Measurements from ENCODE around the gene TCF4. TPM values are rescaled to one million over a fixed set of nuclear protein-coding genes. Genes with fewer than 3 reads are reported as not detected.
A peak's percentile ranks its signal among the peaks of the same experiment; 100 is the strongest.

TCF4 gene
- polyA plus RNA-seq, 1 donor (not counting 4 experiments of a cell fraction or from before 2014, with no cell fraction given): 9.7 TPM

DNA sequence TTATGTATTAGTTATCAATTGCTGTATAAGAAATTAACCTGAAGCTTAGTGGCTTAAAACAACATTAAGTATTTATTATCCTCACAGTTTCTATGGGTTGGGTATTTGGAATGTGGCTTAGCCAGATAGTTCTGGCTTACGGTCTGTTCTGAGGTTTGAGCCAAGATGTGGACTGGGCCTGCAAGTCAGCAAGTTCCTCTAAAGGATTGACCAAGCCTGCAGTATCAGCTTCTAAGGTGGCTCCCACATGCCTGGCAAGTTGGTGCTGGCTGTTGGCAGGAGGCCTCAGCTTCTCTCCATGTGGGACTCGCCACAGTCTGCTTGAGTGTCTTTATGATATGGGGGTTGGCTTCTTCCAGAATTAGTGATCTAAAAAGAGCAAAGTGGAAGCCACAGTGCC, 45.0 kb upstream of the TCF4 start:
- H3K36me3 ChIP-seq (ENCODE audit: control insufficient read depth in 2 of 2, extremely low read depth in 1 of 2, insufficient read depth in 2 of 2, low read length in 2 of 2): no peaks in the 10 kb centered on the region
- peak overlapping the region; percentile 0 for H3K4me2 ChIP-seq (ENCODE audit: control insufficient read depth, extremely low read depth, insufficient read depth, low read depth, low read length)
- dilution Hi-C loops (cut with MboI; ENCODE audit: extremely low pct_ligation_motif_present, low sequenced_read_pairs): no loop called here
- no peak overlapping the region for H3K4me3 ChIP-seq (ENCODE audit: control insufficient read depth in 2 of 3, extremely low read depth in 1 of 3, insufficient read depth in 2 of 3, low read depth in 1 of 3, low read length in 3 of 3)
- no peaks in the 10 kb centered on the region for H4K20me1 ChIP-seq (ENCODE audit: control insufficient read depth, extremely low read depth, insufficient read depth, low read length)
- H2AFZ ChIP-seq (ENCODE audit: control insufficient read depth, low read length): peak overlapping the region; percentile 62
- TF ChIP-seq EZH2 (IDR thresholded peaks at IDR 0.05; ENCODE audit: low read length): no peak
- TF ChIP-seq, protein P1, sequence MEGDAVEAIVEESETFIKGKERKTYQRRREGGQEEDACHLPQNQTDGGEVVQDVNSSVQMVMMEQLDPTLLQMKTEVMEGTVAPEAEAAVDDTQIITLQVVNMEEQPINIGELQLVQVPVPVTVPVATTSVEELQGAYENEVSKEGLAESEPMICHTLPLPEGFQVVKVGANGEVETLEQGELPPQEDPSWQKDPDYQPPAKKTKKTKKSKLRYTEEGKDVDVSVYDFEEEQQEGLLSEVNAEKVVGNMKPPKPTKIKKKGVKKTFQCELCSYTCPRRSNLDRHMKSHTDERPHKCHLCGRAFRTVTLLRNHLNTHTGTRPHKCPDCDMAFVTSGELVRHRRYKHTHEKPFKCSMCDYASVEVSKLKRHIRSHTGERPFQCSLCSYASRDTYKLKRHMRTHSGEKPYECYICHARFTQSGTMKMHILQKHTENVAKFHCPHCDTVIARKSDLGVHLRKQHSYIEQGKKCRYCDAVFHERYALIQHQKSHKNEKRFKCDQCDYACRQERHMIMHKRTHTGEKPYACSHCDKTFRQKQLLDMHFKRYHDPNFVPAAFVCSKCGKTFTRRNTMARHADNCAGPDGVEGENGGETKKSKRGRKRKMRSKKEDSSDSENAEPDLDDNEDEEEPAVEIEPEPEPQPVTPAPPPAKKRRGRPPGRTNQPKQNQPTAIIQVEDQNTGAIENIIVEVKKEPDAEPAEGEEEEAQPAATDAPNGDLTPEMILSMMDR (optimal IDR thresholded peaks at IDR 0.05 in 1 of 3, IDR thresholded peaks at IDR 0.05 in 1 of 3, conservative IDR thresholded peaks at IDR 0.05 in 1 of 3; ENCODE audit: extremely low read depth in 1 of 3, insufficient read depth in 2 of 3, low read length in 3 of 3): no peak
- H3K9me1 ChIP-seq (ENCODE audit: control insufficient read depth, extremely low read depth, insufficient read depth, low read length): no peaks in the 10 kb centered on the region
- DNase-seq (ENCODE audit: low read depth, low spot score) (no peak), FAIRE-seq (peak; percentile 88)
- H3K79me2 ChIP-seq (ENCODE audit: control insufficient read depth, insufficient read depth, low read length): no peaks in the 10 kb centered on the region
- H3K9me3 ChIP-seq (ENCODE audit: control insufficient read depth, low read depth, low read length): no peaks in the 10 kb centered on the region
- H3K27me3 ChIP-seq (ENCODE audit: control insufficient read depth, extremely low read depth, insufficient read depth, low read length): no peaks in the 10 kb centered on the region
- peaks cover 31% of the 10 kb centered on the region for H3K4me1 ChIP-seq (ENCODE audit: control insufficient read depth, extremely low read depth, insufficient read depth, low read length)
- H3K9ac ChIP-seq (ENCODE audit: control insufficient read depth, extremely low read depth, insufficient read depth, low read length): no peak overlapping the region
- H3K27ac ChIP-seq (ENCODE audit: control insufficient read depth, insufficient read depth, low read length): no peak overlapping the region

DNA sequence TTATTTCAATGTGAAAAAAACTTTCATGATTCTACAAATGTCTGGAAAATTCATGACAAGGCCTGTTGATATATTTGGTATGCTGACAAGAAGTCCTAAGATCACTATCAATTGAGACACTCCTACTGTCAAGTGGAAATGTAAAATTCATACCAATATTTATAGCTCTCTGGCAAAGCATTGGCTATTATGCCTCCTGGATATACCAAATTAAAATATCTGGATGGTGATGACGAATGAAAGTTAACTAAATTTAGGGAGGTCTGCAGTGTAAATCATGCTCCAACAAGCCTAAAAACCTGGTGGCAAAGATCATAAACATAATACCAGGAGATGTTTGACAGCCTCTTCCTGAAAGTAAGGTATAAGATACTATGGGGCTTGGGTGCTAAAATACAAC, 41.1 kb upstream of the TCF4 start:
- no peaks in the 10 kb centered on the region for H3K79me2 ChIP-seq (ENCODE audit: control insufficient read depth, insufficient read depth, low read length)
- peak overlapping the region; percentile 10 for H2AFZ ChIP-seq (ENCODE audit: control insufficient read depth, low read length)
- no peaks in the 10 kb centered on the region for H3K9me3 ChIP-seq (ENCODE audit: control insufficient read depth, low read depth, low read length)
- H3K9ac ChIP-seq (ENCODE audit: control insufficient read depth, extremely low read depth, insufficient read depth, low read length): no peak overlapping the region
- H3K4me2 ChIP-seq (ENCODE audit: control insufficient read depth, extremely low read depth, insufficient read depth, low read depth, low read length): peak overlapping the region; percentile 32
- TF ChIP-seq, protein P1 (optimal IDR thresholded peaks at IDR 0.05 in 1 of 3, IDR thresholded peaks at IDR 0.05 in 1 of 3, conservative IDR thresholded peaks at IDR 0.05 in 1 of 3; ENCODE audit: extremely low read depth in 1 of 3, insufficient read depth in 2 of 3, low read length in 3 of 3): no peak
- TF ChIP-seq EZH2 (IDR thresholded peaks at IDR 0.05; ENCODE audit: low read length): no peak
- dilution Hi-C loops (cut with MboI; ENCODE audit: extremely low pct_ligation_motif_present, low sequenced_read_pairs): no loop called here
- H3K27me3 ChIP-seq (ENCODE audit: control insufficient read depth, extremely low read depth, insufficient read depth, low read length): no peaks in the 10 kb centered on the region
- H3K27ac ChIP-seq (ENCODE audit: control insufficient read depth, insufficient read depth, low read length): no peak overlapping the region
- H3K9me1 ChIP-seq (ENCODE audit: control insufficient read depth, extremely low read depth, insufficient read depth, low read length): no peaks in the 10 kb centered on the region
- DNase-seq (ENCODE audit: low read depth, low spot score) (no peak), FAIRE-seq (peak; percentile 20)
- H3K4me3 ChIP-seq (ENCODE audit: control insufficient read depth in 2 of 3, extremely low read depth in 1 of 3, insufficient read depth in 2 of 3, low read depth in 1 of 3, low read length in 3 of 3): no peak overlapping the region
- H3K36me3 ChIP-seq (ENCODE audit: control insufficient read depth in 2 of 2, extremely low read depth in 1 of 2, insufficient read depth in 2 of 2, low read length in 2 of 2): no peaks in the 10 kb centered on the region
- peaks cover 20% of the 10 kb centered on the region for H3K4me1 ChIP-seq (ENCODE audit: control insufficient read depth, extremely low read depth, insufficient read depth, low read length)
- H4K20me1 ChIP-seq (ENCODE audit: control insufficient read depth, extremely low read depth, insufficient read depth, low read length): no peaks in the 10 kb centered on the region

All from keratinocyte (primary cell).